ENCODE data around the gene L3MBTL3.
"Not testable (repeated sequence)": the region's sequence is repeated elsewhere in the genome, so short reads cannot be mapped to it uniquely, and the experiment has no call there.

L3MBTL3 gene

DNA sequence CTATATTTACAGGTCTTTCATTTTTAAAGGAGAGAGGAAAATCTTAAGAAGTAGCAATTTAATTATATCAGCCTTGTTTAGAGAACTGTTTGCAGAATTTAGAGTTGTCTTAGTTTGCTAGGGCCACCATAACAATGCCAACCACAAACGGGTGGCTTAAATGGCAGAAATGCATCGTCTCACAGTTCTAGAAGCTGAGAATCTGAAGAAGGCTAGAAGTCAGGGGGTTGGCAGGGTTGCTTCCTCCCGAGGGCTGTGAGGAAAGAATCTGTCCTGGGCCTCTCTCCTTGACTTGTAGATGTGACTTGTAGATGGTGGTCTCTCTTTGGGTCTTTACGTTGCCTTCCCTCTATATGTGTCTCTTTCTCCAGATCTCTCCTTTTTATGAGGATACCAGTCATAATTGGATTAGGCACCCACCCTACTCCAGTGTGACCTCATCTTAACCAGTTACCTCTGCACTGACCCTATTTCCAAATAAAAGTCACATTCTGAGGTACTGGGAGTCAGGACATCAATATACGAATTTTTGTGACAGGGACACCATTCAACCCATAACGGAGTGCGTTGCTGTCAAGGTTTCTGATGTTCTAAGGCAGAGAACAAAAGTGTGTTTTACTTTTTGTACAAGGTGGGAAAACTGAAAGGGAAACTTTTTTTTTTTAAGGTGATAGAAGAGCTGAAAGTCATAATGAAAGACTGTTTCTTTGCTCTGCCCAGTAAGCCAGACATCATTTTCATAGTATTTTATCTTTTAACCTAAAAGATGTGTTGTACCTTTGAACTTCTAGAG is 119.9 kb downstream of the L3MBTL3 start:
- no peak for DNase-seq (ENCODE audit: low read depth in 3 of 3)

- no peak for DNase-seq (ENCODE audit: low read depth in 3 of 3)
Measured at GRCh38 chr6:130138909-130139242, 120.5 kb downstream of the L3MBTL3 start.

DNA sequence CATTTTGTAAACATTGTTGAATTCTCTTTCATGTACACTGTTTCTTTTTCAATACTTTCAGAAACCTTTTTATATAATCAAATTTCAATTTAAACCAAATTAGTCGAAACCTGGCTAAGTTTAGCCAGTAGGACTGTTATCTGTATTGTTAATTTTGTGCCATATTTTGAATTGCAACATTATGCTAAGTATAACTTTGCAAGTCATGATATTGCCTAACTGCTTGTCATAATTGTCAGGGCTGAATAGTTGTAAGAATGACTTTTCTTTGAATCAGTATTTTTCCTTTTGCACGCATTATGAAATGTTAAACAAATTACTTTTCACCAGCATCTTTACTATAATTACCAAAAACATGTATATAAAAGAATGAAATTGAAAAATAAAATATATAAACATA is 121.7 kb downstream of the L3MBTL3 start:
- no peak for DNase-seq (ENCODE audit: low read depth in 3 of 3)

DNA sequence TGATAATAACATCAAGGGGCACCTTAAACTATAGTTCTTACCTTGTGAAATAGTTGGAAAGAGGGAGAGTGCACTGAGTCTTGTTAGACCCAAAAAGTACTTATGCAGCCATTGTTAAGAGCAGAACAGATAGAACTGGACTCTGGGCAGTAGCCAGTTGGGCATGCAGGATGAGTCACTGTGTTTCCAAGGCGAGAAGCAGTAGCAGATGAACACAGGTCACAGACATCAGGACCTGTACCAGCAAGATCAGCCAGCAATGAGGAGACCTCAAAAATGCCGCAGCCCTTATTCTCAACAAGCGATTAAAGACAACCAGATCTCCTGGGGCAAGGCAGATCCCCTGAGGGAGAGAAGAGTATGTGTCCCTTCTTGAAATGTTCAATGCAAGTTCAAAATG is 125.3 kb downstream of the L3MBTL3 start:
- no peak for DNase-seq (ENCODE audit: low read depth in 3 of 3)

DNA sequence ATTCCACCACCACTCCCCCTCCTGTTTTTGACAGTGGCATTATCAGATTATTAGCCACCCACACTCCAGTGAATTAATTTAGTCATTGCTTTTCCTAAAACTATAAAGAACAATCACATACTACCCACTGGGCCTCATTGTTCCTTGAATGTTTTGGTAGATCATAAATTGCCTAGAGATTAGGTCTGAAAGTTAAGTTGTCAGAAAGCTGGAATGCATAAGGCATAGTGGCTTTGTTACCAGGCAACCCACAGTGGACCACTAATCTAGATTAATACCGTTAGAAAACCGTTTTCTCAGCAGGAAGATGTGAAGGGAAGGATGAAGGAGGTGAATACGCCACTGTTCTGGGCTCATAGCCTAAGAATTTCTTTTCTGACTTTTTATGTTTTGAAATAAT is 128.7 kb downstream of the L3MBTL3 start:
- no peak for DNase-seq (ENCODE audit: low read depth in 3 of 3)

- DNase-seq (ENCODE audit: low read depth in 3 of 3) = no peak
Measured at GRCh38 chr6:130148181-130148580, 129.8 kb downstream of the L3MBTL3 start.

- not testable (repeated sequence) for DNase-seq (ENCODE audit: low read depth in 3 of 3)
Measured at GRCh38 chr6:130149016-130149415, 130.6 kb downstream of the L3MBTL3 start.

DNA sequence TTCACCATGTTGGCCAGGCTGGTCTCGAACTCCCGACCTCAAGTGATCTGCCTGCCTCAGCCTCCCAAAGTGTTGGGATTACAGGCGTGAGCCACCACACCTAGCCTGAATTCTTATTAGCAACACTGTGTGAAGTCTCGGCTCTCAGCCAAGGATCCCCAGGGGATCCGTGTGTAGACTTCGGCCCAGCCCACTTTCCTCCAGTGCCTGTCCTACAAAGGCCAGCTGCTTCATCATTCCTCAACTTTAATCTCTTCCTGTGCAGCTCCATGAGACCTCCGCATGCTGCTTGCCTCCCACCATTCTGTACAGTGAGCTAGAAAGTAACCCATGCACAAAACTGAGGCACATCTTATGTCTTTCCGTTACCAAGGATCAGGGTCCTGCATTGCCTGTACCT is 132.5 kb downstream of the L3MBTL3 start:
- DNase-seq (ENCODE audit: low read depth in 3 of 3) = no peak

- DNase-seq (ENCODE audit: low read depth in 3 of 3) = no peak
Measured at GRCh38 chr6:130152908-130153510, 134.6 kb downstream of the L3MBTL3 start.

DNA sequence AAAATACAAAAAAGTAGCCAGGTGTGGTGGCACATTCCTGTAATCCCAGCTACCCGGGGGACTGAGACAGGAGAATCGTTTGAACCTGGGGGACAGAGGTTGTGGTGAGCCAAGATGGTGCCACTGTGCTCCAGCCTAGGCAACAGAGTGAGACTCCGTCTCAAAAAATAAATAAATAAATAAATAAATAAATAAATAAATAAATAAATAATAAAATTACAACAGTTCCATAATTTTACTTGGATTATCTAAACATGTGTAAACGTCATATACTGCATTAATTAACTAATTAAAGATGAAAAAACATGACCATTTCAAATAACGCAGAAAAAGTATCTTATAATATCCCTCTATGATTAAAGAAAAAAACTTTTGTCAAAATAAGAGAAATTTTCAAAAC is 138.5 kb downstream of the L3MBTL3 start:
- no peak for DNase-seq (ENCODE audit: low read depth in 3 of 3)

- no peak for DNase-seq (ENCODE audit: low read depth in 3 of 3)
Measured at GRCh38 chr6:130158056-130158455, 139.7 kb downstream of the L3MBTL3 start.

GRCh38 chr6:130158548-130158947 is 140.2 kb downstream of the L3MBTL3 start:
- no peak for DNase-seq (ENCODE audit: low read depth in 3 of 3)

DNA sequence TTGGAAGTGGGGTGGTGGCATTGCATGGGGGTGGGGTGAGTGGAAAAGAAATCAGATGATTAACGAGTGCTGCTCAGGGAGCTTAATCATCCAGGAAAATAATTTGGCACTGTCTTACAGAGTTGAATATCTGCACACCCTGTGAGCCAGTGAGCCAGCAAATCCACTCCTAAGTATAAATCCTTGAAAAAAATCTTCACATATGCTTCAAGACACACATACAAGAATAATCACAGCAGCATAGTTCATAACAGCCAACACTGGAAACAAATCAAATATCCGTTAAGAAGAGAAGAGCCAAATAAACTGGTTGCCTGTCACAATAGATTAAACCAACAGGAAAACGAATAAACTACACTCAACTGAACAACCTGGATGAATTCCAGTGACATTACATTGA is 141.6 kb downstream of the L3MBTL3 start:
- no peak for DNase-seq (ENCODE audit: low read depth in 3 of 3)

GRCh38 chr6:130161683-130162404 is 143.5 kb downstream of the L3MBTL3 start:
- no peak for DNase-seq (ENCODE audit: low read depth in 3 of 3)

DNA sequence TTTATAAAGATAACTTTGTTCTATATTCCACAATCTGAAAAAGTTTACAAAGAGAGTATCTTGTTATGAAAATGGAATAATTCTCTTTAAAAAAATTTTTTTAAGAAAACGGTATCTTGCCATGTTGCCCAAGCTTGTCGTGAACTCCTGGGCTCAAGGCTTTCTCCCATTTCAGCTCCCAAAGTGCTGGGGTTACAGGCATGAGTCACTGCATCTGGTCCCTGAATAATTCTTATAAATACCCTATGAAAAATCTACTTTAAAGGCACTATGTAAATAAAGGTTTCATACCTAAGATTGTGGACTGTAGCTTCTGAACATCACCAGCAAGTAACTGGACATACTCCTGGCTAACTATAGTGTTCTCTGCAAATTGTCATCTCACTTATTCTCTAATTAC is 144.0 kb downstream of the L3MBTL3 start:
- no peak for DNase-seq (ENCODE audit: low read depth in 3 of 3)

DNA sequence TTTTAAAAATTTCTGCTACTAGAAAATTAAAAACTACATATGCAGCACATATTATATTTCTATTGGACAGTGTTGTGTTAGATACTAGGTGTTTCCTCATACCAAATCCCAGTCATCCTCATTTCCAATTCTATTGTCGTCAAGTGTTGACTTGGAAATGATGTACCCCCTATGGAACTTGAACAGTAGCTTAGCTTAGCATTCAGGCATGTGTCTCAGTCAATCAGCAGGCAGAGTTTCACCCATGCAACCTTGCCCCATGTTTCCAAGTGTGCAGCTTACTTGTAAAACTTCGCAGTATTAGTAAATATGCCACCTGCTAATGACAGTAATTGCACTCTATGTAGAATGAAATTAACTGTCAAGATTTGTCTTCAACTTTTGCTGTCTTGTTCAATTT is 144.9 kb downstream of the L3MBTL3 start:
- no peak for DNase-seq (ENCODE audit: low read depth in 3 of 3)

DNA sequence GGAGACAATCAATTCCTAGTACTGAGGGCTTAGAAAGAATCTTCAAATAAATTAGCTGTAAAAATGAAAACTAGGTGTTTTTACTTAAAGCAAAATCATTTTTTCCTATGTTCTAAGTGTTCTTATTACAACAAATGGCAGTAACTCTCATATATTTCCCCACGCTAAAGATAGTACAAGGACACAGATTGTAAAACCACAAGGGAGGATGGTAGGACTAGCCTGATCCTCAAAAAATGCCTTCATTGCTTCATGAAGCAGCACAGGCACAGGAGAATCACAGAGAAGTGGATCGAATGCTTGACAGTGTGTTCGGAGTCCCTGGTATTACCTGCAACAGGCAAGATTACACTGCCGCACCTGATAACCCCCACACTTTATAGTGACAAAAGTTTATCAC is 145.9 kb downstream of the L3MBTL3 start:
- DNase-seq (ENCODE audit: low read depth in 3 of 3) = no peak

DNA sequence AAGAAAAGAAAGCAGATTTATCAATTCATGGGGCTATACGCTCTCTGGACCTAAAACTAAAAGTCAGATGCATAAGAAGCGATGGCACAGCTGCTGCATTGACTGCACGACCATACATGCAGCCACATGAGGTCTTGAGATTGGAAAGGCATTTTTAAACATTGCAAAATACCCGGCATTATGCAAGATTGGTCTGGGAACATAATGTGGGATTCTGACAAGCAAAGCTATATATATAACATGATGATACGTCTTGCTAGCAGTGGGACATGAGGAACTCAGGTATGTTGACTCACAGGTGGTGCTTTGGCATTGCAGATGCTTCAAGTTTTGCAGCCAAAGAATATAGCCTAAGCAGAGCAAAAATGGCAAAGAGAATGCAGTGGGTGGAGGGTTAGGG is 149.3 kb downstream of the L3MBTL3 start:
- no peak for DNase-seq (ENCODE audit: low read depth in 3 of 3)

DNA sequence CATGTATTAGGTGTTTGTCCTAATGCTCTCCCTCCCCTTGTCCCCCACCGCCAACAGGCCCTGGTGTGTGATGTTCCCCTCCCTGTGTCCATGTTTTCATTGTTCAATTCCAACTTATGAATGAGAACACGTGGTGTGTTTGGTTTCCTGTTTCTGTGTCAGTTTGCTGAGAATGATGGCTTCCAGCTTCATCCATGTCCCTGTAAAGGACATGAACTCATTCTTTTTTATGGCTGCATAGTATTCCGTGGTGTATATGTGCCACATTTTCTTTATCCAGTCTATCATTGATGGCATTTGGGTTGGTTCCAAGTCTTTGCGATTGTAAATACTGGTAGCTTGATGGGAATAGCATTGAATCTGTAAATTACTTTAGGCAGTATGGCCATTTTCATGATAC is 151.8 kb downstream of the L3MBTL3 start:
- not testable (repeated sequence) for DNase-seq (ENCODE audit: low read depth in 3 of 3)

DNA sequence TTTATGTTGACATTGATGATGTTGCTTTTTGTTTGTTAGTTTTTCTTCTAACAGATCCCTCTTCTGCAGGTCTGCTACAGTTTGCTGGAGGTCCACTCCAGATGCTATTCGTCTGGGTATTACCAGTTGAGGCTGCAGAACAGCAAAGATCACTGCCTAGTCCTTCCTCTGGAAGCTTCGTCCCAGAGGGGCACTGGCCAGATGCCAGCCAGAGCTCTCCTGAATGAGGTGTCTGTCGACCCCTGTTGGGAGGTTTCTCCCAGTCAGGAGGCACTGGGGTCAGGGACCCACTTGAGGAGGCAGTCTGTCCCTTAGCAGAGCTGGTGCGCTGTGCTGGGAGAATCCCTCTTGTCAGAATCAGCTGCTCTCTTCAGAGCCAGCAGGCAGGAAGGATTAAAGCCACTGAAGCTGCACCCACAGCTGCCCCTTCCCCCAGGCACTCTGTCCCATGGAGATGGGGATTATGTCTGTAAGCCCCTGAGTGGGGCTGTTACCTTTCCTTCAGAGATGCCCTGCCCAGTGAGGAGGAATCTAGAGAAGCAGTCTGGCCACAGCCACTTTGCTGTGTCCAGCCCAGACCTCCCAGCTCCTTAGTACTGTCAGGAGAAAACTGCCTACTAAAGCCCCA is 155.1 kb downstream of the L3MBTL3 start:
- not testable (repeated sequence) for DNase-seq (ENCODE audit: low read depth in 3 of 3)

- DNase-seq (ENCODE audit: low read depth in 3 of 3) = no peak
Measured at GRCh38 chr6:130176378-130176777, 158.0 kb downstream of the L3MBTL3 start.

DNA sequence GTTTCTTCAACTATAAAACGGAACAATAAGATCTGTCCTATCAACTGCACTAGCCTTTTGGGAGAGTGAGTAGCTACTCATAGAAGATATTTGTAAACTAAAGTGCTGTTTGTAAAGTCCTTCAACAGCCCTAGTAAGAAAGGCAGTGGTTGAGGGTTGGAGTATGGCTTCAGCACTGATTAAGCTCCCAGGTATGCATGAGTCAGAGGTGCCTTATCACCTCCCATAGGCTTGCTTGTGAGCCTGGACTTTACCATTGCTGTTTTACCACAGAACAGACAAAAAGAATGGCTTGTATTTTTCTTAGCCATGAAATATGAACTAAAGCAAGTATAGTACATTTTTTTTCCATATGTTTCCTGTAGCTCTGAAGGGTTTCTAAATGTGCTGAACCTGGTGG is 160.3 kb downstream of the L3MBTL3 start:
- DNase-seq (ENCODE audit: low read depth in 3 of 3) = no peak

DNA sequence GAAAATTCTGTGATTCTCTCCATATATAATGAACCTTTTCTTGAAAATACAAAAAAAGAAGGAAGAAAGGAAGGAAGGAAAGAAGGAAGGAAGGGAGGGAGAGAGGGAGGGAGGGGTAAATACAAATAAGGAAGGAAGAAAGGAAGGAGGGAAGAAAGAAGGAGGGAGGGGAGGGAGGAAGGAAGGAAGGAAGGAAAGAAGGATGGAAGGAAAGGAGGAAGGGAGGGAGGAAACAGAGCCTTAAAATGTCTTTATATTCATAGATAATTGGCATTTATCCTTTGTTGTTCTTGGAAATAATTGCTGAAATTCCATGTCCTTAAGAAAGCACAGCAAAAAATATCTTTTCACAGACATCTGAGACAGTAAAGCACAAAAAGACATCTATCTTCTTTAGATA is 164.1 kb downstream of the L3MBTL3 start:
- DNase-seq (ENCODE audit: low read depth in 3 of 3) = no peak
